HepG2 (cell line): ENCODE measurements around the gene ADCY9. TPM values are rescaled to one million over a fixed set of nuclear protein-coding genes. Genes with fewer than 3 reads are reported as not detected.

Source experiments
- AGO1 ChIP-seq: fragments of 200-400 bp; formaldehyde crosslinking; IDR thresholded peaks from 2 replicates; pipeline ENCODE4 v1.6.1; 2017; ENCODE audit warnings: mild to moderate bottlenecking, low read depth, low read length, moderate library complexity; ENCODE audit not compliant: poor library complexity, severe bottlenecking
- MEIS1 ChIP-seq: sonication (generic); formaldehyde crosslinking; IDR thresholded peaks from 2 replicates; pipeline ENCODE4 v1.9.0; 2021; ENCODE audit warnings: mild to moderate bottlenecking, missing genetic modification reagents, moderate library complexity, borderline replicate concordance
- MTA3 ChIP-seq: sonication (generic); formaldehyde crosslinking; IDR thresholded peaks from 2 replicates; pipeline ENCODE4 v1.4.0; 2020; ENCODE audit warnings: missing genetic modification reagents
- MXD1 ChIP-seq: sonication (generic); formaldehyde crosslinking; IDR thresholded peaks from 2 replicates; pipeline ENCODE4 v1.4.0; 2020; ENCODE audit warnings: mild to moderate bottlenecking, missing genetic modification reagents
- PHF8 ChIP-seq: sonication (generic); formaldehyde crosslinking; IDR thresholded peaks from 2 replicates; pipeline ENCODE4 v1.5.0; 2020; ENCODE audit warnings: missing genetic modification reagents
- PRDM10 ChIP-seq: sonication (generic); formaldehyde crosslinking; IDR thresholded peaks from 2 replicates; pipeline ENCODE4 v1.4.0; 2020; ENCODE audit warnings: low read depth, missing genetic modification reagents
- PRMT3 ChIP-seq: sonication (generic); formaldehyde crosslinking; IDR thresholded peaks from 2 replicates; pipeline ENCODE4 v1.8.1; 2022; ENCODE audit warnings: low read depth, mild to moderate bottlenecking, moderate library complexity, missing genetic modification reagents, borderline replicate concordance
- SMAD1 ChIP-seq: sonication (generic); formaldehyde crosslinking; IDR thresholded peaks from 2 replicates; pipeline ENCODE4 v1.4.0; 2020; ENCODE audit warnings: missing genetic modification reagents, low read depth, mild to moderate bottlenecking, borderline replicate concordance
- SNRNP70 ChIP-seq: fragments of 200-400 bp; formaldehyde crosslinking; IDR thresholded peaks from 2 replicates; pipeline ENCODE4 v1.6.1; 2017; ENCODE audit warnings: mild to moderate bottlenecking, low read depth, low read length, moderate library complexity
- SRF ChIP-seq: IDR thresholded peaks from 2 replicates; pipeline ENCODE4 v1.6.1; 2011; ENCODE audit warnings: mild to moderate bottlenecking, low read depth, low read length, moderate library complexity
- TAF15 ChIP-seq: fragments of 200-400 bp; formaldehyde crosslinking; IDR thresholded peaks from one replicate; pipeline ENCODE4 v1.6.1; 2018; ENCODE audit warnings: mild to moderate bottlenecking, low read depth, low read length; ENCODE audit not compliant: poor library complexity, severe bottlenecking
- TRIM24 ChIP-seq: sonication (generic); formaldehyde crosslinking; IDR thresholded peaks from 2 replicates; pipeline ENCODE4 v1.8.0; 2022; ENCODE audit warnings: mild to moderate bottlenecking, missing genetic modification reagents
- ZBTB21 ChIP-seq: sonication (generic); formaldehyde crosslinking; IDR thresholded peaks from 2 replicates; pipeline ENCODE4 v1.4.0; 2020; ENCODE audit warnings: missing genetic modification reagents
- ZNF234 ChIP-seq: sonication (generic); formaldehyde crosslinking; conservative IDR thresholded peaks from 2 replicates; pipeline ENCODE4 v1.5.1; 2020; ENCODE audit warnings: mild to moderate bottlenecking, missing genetic modification reagents
- ZNF337 ChIP-seq: sonication (generic); formaldehyde crosslinking; IDR thresholded peaks from 2 replicates; pipeline ENCODE4 v1.5.1; 2020; ENCODE audit warnings: missing genetic modification reagents, low read depth, mild to moderate bottlenecking, borderline replicate concordance
- ZNF34 ChIP-seq: sonication (generic); formaldehyde crosslinking; IDR thresholded peaks from 2 replicates; pipeline ENCODE4 v1.4.0; 2020; ENCODE audit warnings: mild to moderate bottlenecking, missing genetic modification reagents, borderline replicate concordance
- ZNF432 ChIP-seq: sonication (generic); formaldehyde crosslinking; IDR thresholded peaks from 2 replicates; pipeline ENCODE4 v1.5.0; 2020; ENCODE audit warnings: missing genetic modification reagents, mild to moderate bottlenecking, borderline replicate concordance
- ZNF501 ChIP-seq: sonication (generic); formaldehyde crosslinking; IDR thresholded peaks from 2 replicates; pipeline ENCODE4 v1.5.1; 2020; ENCODE audit warnings: mild to moderate bottlenecking, moderate library complexity, missing genetic modification reagents
- ZNF598 ChIP-seq: sonication (generic); formaldehyde crosslinking; IDR thresholded peaks from 2 replicates; pipeline ENCODE4 v1.5.1; 2020; ENCODE audit warnings: mild to moderate bottlenecking, missing genetic modification reagents, borderline replicate concordance
- ZNF607 ChIP-seq: sonication (generic); formaldehyde crosslinking; IDR thresholded peaks from 2 replicates; pipeline ENCODE4 v1.5.1; 2020; ENCODE audit warnings: missing genetic modification reagents, mild to moderate bottlenecking, borderline replicate concordance
- ZNF615 ChIP-seq: sonication (generic); formaldehyde crosslinking; IDR thresholded peaks from 2 replicates; pipeline ENCODE4 v1.5.0; 2020; ENCODE audit warnings: mild to moderate bottlenecking, missing genetic modification reagents, borderline replicate concordance
- ZNF775 ChIP-seq: sonication (generic); formaldehyde crosslinking; IDR thresholded peaks from 2 replicates; pipeline ENCODE4 v1.4.0; 2020; ENCODE audit warnings: missing genetic modification reagents, mild to moderate bottlenecking, moderate library complexity, borderline replicate concordance
- ZNF780A ChIP-seq: sonication (generic); formaldehyde crosslinking; IDR thresholded peaks from 2 replicates; pipeline ENCODE4 v1.8.0; 2022; ENCODE audit warnings: mild to moderate bottlenecking, missing genetic modification reagents, moderate library complexity
- ZNF792 ChIP-seq: IDR thresholded peaks from 2 replicates; pipeline ENCODE4 v1.6.1; 2016
- polyA plus RNA-seq, 8 experiments: library from polyadenylated mRNA; depleted of rRNA in 3 of 8; stranded (reverse) in 7 of 8; unstranded in 1 of 8; fragments of >200 nt; fragmentation: Illumina TruSeq in 4 of 8; extraction: Trizol in 4 of 8; gene quantifications; 2 replicates each; pipeline versions ENCODE4 v1.2.1 to v1.2.3, GENCODE V29; 2011 to 2016; ENCODE audit warnings: low read depth in 4 of 8, missing spikeins in 1 of 8, mixed read lengths in 1 of 8; ENCODE audit not compliant: insufficient read depth in 1 of 8
- total RNA-seq, 5 experiments: library from RNA; depleted of rRNA; stranded (reverse); fragments of >200 nt; fragmentation: Illumina TruSeq; extraction: Trizol; gene quantifications; 2 replicates each; pipeline ENCODE4 v1.2.3, GENCODE V29; 2016; ENCODE audit warnings: low read depth in 1 of 5

The ADCY9 gene
- total and polyA plus RNA-seq, 2 of the 13 experiments (the other 11 are each of a cell fraction or from before 2014, with no cell fraction given): 11.2 to 13.9 TPM

GRCh38 chr16:4114257-4115208 is 1.7 kb downstream of the ADCY9 start (continued):
- TF ChIP-seq ZBTB21 (CRISPR knock-in tag) (no peak), PRMT3 (CRISPR knock-in tag) (no peak), ZNF792 (CRISPR knock-in tag) (0 out of 2 replicates have a peak, but pooled peaks have one; percentile 28), AGO1 (no peak), ZNF234 (CRISPR knock-in tag) (no peak), PHF8 (peak; percentile 4; the same call in 1 of the 2 replicates), MXD1 (CRISPR knock-in tag) (no peak), SMAD1 (no peak), ZNF607 (CRISPR knock-in tag) (no peak; the same call in 1 of the 2 replicates), SNRNP70 (no peak), ZNF501 (CRISPR knock-in tag) (peak; percentile 34; the same call in 1 of the 2 replicates), ZNF780A (CRISPR knock-in tag) (no peak), TAF15 (no peak), ZNF598 (CRISPR knock-in tag) (no peak), MEIS1 (no peak), ZNF337 (no peak), ZNF432 (CRISPR knock-in tag) (no peak), ZNF34 (CRISPR knock-in tag) (no peak), SRF (no peak), ZNF775 (no peak), TRIM24 (CRISPR knock-in tag) (no peak), MTA3 (CRISPR knock-in tag) (no peak), PRDM10 (0 out of 2 replicates have a peak, but pooled peaks have one; percentile 1), ZNF615 (CRISPR knock-in tag) (no peak)
